HUES6 (cell line): ENCODE data around the gene CKS1B.

Experiments used
- H3K27ac ChIP-seq: 2 replicates; pipeline ENCODE4 v1.7.0; 2013; ENCODE audit warnings: low read depth, mild to moderate bottlenecking, low read length, inconsistent platforms
- H3K27me3 ChIP-seq: 2 replicates; pipeline ENCODE4 v1.6.1; 2013; ENCODE audit warnings: low read length; ENCODE audit not compliant: control insufficient read depth, insufficient read depth
- H3K36me3 ChIP-seq: 2 replicates; pipeline ENCODE4 v1.6.1; 2013; ENCODE audit warnings: low read length; ENCODE audit not compliant: control insufficient read depth, insufficient read depth
- H3K4me1 ChIP-seq: 2 replicates; pipeline ENCODE4 v1.6.1; 2013; ENCODE audit warnings: low read length; ENCODE audit not compliant: control insufficient read depth, insufficient read depth
- H3K4me3 ChIP-seq: 2 replicates; pipeline ENCODE4 v1.5.1; 2013; ENCODE audit warnings: low read depth, low read length
- H3K9ac ChIP-seq: one replicate; pipeline ENCODE4 v1.6.1; 2013; ENCODE audit warnings: mild to moderate bottlenecking, low read length
- H3K9me3 ChIP-seq: 2 replicates; pipeline ENCODE4 v1.6.1; 2013; ENCODE audit warnings: low read depth, low read length; ENCODE audit not compliant: control insufficient read depth, insufficient read depth

The CKS1B gene

GRCh38 chr1:154974102-154974807 is at the start of gene CKS1B:
Gene CKS1B, plus strand, starts transcription at chr1:154974681. Its CDS starts 65 bp downstream, at chr1:154974746.
- peaks cover 16% of the 10 kb centered on the region for H3K36me3 ChIP-seq
- peaks cover 22% of the 10 kb centered on the region for H3K4me1 ChIP-seq

GRCh38 chr1:154925335-154926170 is 48.9 kb upstream of the CKS1B start:
- H3K9me3 ChIP-seq, result no peaks in the 10 kb centered on the region
- no peak overlapping the region for H3K9ac ChIP-seq
- no peak overlapping the region for H3K27ac ChIP-seq
- H3K36me3 ChIP-seq, result peaks cover 38% of the 10 kb centered on the region
- H3K4me3 ChIP-seq, result no peak overlapping the region
- H3K4me1 ChIP-seq, result no peaks in the 10 kb centered on the region
- no peaks in the 10 kb centered on the region for H3K27me3 ChIP-seq

More at GRCh38 chr1:154974102-154974807, at the start of gene CKS1B:
- peak within 1 kb of the TSS; percentile 95 for H3K27ac ChIP-seq
- no peaks in the 10 kb centered on the region for H3K27me3 ChIP-seq
- H3K9ac ChIP-seq, result peak within 1 kb of the TSS; percentile 90
- H3K9me3 ChIP-seq, result no peaks in the 10 kb centered on the region
- peak within 1 kb of the TSS; percentile 82 for H3K4me3 ChIP-seq

GRCh38 chr1:154926201-154926600 is 48.3 kb upstream of the CKS1B start:
- H3K4me1 ChIP-seq, result no peaks in the 10 kb centered on the region
- no peaks in the 10 kb centered on the region for H3K9me3 ChIP-seq
- H3K36me3 ChIP-seq, result peaks cover 38% of the 10 kb centered on the region
- H3K9ac ChIP-seq, result no peak overlapping the region
- no peaks in the 10 kb centered on the region for H3K27me3 ChIP-seq
- H3K27ac ChIP-seq, result no peak overlapping the region
- no peak overlapping the region for H3K4me3 ChIP-seq

GRCh38 chr1:154931940-154932487 is 42.5 kb upstream of the CKS1B start:
- peaks cover 6% of the 10 kb centered on the region for H3K36me3 ChIP-seq
- no peak overlapping the region for H3K27ac ChIP-seq
- no peaks in the 10 kb centered on the region for H3K27me3 ChIP-seq

GRCh38 chr1:154934358-154934948 is 40.0 kb upstream of the CKS1B start:
- H3K9ac ChIP-seq, result no peak overlapping the region
- no peak overlapping the region for H3K27ac ChIP-seq
- no peak overlapping the region for H3K4me3 ChIP-seq
- no peaks in the 10 kb centered on the region; the same call in 1 of the 2 replicates for H3K36me3 ChIP-seq
- H3K4me1 ChIP-seq, result peaks cover 3% of the 10 kb centered on the region; the same call in 1 of the 2 replicates
- no peaks in the 10 kb centered on the region for H3K9me3 ChIP-seq
- H3K27me3 ChIP-seq, result no peaks in the 10 kb centered on the region

More at GRCh38 chr1:154931940-154932487, 42.5 kb upstream of the CKS1B start:
- H3K9ac ChIP-seq, result no peak overlapping the region
- no peak overlapping the region for H3K4me3 ChIP-seq
- no peaks in the 10 kb centered on the region for H3K9me3 ChIP-seq
- H3K4me1 ChIP-seq, result no peaks in the 10 kb centered on the region; the same call in 1 of the 2 replicates

GRCh38 chr1:154935749-154936554 is 38.5 kb upstream of the CKS1B start:
- H3K27me3 ChIP-seq, result no peaks in the 10 kb centered on the region
- peaks cover 3% of the 10 kb centered on the region; the same call in 1 of the 2 replicates for H3K4me1 ChIP-seq
- peak overlapping the region; percentile 96; the same call in 1 of the 2 replicates for H3K27ac ChIP-seq
- H3K36me3 ChIP-seq, result no peaks in the 10 kb centered on the region; the same call in 1 of the 2 replicates
- H3K9ac ChIP-seq, result peak overlapping the region; percentile 93
- H3K4me3 ChIP-seq, result peak overlapping the region; percentile 69
- no peaks in the 10 kb centered on the region for H3K9me3 ChIP-seq

- Histone ChIP-seq H3K27me3 (no peaks in the 10 kb centered on the region), H3K36me3 (no peaks in the 10 kb centered on the region), H3K9ac (peak within 1 kb of the TSS; percentile 93), H3K4me3 (peak within 1 kb of the TSS; percentile 69), H3K9me3 (no peaks in the 10 kb centered on the region), H3K27ac (peak within 1 kb of the TSS; percentile 96), H3K4me1 (peaks cover 6% of the 10 kb centered on the region; the same call in 1 of the 2 replicates)
These were observed 37.9 kb upstream of the CKS1B start, which contains the start of gene PMVK for GRCh38 chr1:154936555-154937084. Gene PMVK, minus strand, starts transcription at chr1:154936719. Its CDS starts 34 bp downstream, at chr1:154936685.

- no peaks in the 10 kb centered on the region for H3K9me3 ChIP-seq
- H3K9ac ChIP-seq, result peak overlapping the region; percentile 93
- peak overlapping the region; percentile 69 for H3K4me3 ChIP-seq
- H3K4me1 ChIP-seq, result peaks cover 6% of the 10 kb centered on the region; the same call in 1 of the 2 replicates
- no peaks in the 10 kb centered on the region for H3K36me3 ChIP-seq
- no peaks in the 10 kb centered on the region for H3K27me3 ChIP-seq
- peak overlapping the region; percentile 96 for H3K27ac ChIP-seq
These were observed 37.1 kb upstream of the CKS1B start for GRCh38 chr1:154937085-154937987.

- Histone ChIP-seq H3K4me1 (peaks cover 6% of the 10 kb centered on the region; the same call in 1 of the 2 replicates), H3K4me3 (peak overlapping the region; percentile 69)
These were observed 36.5 kb upstream of the CKS1B start for GRCh38 chr1:154937988-154938386.

More at GRCh38 chr1:154937988-154938386, 36.5 kb upstream of the CKS1B start:
- Histone ChIP-seq H3K9me3 (no peaks in the 10 kb centered on the region), H3K9ac (no peak overlapping the region), H3K27me3 (no peaks in the 10 kb centered on the region), H3K36me3 (no peaks in the 10 kb centered on the region), H3K27ac (peak overlapping the region; percentile 96; the same call in 1 of the 2 replicates)
